Esophagus mucosa (tissue), 1 donor: ENCODE measurements around the gene TMEM19. TPM values are rescaled to one million over a fixed set of nuclear protein-coding genes. Genes with fewer than 3 reads are reported as not detected.
A peak's percentile ranks its signal among the peaks of the same experiment; 100 is the strongest.

Experiments used
- ATAC-seq: fragments of 200-7000 bp; cut with Tn5 transposase; one replicate; pipeline ENCODE4 v1.9.1; 2020
- total RNA-seq: library from RNA; stranded (reverse); gene quantifications from one replicate; pipeline ENCODE4 v1.2.4, GENCODE V29; 2023
- donor health status: DM: yes; HTN: yes; CAD: no.

The TMEM19 gene
- total RNA-seq, 1 donor from 2014 or later = 51.2 TPM

DNA sequence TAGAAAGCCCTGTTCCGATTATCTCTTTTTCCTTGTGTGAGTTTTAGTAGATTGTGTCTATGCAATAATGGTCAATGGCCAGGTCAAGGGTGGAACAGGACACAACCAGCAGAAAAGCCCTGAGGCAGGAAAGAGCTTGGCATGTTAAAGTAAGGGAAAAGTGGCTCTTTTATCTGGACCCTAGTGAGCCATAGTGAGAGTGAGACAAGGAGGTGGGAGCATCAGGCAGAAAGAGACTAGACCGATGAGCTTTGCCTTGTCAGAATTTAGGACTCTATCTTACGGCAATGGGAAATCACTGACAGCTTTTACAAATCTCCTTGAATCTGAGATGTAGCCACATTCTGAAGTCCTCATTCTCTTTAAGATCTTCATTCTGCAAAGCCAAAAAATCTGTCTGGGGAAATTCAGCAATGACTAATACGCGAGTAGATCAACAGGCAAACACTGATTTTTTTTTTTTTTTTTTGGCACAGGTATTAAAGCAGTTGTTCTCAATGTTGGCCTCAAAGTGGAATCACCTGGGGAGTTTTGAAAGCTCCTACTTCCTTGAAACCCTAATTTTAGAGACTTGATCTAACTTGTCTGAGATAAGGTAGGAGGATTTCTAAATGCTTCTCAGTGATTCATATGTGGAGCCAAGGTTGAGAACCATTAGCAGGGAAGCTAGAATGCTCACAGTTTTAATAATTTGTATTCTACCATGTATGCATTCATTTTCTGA lies 33.9 kb downstream of the TMEM19 start:
- ATAC-seq = peak; percentile 96

DNA sequence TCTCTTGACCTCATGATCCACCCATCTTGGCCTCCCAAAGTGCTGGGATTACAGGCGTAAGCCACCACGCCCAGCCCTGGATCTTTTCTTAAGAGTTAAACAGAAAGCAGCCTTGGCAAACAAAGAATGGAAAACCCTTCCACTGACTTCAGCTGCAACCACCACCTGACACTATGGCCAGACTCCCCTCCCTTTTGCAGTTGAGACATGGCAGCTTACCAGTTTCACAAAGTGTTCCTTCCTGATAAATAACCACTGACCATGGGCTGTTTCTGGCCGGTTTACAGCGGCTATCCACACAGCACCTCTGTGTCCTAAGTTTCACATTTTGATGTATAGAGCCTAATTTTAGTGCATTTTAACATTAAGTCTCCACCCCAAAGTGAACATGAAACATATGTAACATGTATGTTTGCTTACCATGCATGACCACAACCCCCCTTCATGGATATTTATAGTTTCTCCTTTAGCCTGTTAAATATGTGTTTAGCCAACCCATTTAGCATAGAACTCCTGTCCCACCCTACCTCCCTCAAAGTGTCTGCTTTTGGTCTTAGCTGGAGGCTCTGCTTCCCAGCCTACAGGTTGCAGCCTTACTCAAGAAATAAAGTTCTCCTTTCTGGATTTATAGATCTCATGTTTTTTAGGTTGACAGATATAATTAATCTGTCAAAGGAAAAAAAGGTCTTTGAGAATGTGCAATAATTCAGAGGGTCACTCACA lies 36.1 kb downstream of the TMEM19 start:
- no peak for ATAC-seq

DNA sequence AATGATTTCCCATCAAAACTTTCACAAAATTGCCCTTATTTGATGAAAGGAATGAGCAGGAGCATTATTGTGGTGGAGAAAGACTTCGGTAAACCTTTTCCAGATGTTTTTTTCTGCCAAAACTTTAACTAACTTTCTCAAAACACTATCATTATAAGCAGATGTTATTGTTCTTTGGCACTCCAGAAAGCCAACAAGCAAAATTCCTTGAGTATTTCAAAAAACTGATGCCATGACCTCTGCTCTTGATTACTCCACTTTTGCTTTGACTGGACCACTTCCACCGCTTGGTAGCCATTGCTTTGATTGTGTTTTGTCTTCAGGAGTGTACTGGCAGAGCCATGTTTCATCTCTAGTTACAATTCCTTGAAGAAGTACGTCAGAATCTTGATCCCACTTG lies 39.1 kb downstream of the TMEM19 start:
- no peak for ATAC-seq

DNA sequence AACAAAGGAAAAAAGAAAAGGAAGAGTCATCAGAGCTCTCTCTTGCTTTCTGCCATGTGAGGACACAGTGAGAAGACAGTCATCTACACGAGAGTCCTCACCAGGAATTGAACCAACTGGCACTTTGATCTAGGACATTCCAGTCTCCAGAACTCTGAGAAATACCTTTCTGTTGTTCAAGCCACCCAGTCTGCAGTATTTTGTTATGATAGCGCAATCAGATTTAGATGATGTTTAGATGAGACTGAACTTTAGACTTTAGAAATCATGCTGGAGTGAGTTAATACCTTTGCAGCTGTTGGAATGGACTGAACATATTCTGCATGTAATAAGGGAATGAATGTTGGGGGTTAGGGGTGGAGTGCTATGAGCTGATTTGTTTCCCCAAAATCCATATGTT lies 40.7 kb downstream of the TMEM19 start:
- no peak for ATAC-seq

DNA sequence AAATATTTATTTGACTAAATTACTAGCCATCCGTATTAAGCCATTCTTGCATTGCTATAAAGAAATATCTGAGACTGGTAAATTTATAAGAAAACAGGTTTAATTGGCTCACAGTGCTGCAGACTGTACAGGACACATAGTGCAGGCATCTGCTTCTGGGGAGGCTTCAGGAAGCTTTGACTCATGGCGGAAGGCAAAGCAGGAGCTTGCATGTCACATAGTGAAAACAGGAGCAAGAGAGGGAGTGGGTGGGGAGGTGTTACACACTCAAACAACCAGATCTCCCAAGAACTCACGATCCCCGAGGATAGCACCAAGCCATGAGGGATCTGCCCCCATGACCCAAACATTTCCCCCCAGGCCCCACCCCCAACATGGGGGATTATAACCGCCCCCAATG lies 42.1 kb downstream of the TMEM19 start:
- no peak for ATAC-seq

DNA sequence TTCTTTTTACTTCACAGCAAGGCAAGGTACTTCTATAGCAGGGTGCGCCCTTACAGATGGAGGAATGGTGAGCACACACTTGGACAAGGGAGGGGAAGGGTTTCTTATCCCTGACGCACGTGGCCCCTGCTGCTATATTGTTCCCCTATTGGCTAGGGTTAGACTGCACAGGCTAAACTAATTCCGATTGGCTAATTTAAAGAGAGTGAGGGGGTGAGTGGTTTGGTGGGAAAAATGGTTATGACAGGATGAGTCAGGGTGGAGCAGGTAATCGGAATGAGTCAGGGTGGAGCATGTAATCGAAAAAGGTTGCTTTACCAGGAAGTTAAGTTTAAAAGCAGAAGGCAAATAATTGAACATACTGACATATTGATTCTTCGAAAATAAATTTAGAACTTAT lies 45.1 kb downstream of the TMEM19 start:
- no peak for ATAC-seq

DNA sequence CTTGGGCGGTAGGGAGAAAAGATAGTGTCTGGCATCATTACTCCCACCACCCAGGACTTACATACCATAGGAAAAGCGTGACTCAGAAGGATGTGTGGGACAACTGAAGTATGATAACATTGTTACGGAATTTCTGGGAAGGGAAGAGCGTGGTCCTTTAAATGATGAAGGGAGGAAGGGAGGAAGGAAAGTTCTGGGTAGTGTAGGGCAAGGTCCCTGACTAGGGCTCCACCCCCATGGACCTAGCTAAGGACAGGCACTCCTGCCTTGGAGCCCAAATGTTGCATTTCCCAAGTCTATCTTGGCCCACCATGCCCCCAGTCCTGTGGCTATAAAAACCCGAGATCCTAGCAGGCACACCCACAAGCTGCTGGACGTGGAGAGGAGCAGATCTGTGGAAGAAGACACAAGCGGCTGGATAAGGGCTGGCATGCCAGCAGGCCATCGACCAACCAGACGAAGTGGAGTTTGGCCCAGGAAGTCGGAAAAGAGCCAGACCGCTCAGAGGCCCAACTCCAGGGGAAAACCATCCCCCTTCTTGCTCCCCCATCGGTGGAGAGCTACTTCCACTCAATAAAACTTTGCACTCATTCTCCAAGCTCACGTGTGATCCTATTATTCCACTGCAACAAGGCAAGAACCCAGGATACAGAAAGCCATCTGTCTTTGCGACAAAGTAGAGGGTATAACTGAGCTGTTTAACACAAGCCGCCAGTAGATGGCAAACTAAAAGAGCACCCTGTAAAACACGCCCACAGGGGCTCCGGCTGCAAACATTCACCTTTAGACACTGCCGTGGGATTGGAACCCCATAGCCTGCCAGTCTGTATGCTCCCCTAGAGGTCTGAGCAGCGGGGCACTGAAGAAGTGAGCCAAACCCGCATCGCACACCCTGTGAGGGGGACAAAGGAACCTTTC lies 45.8 kb downstream of the TMEM19 start:
- no peak for ATAC-seq

DNA sequence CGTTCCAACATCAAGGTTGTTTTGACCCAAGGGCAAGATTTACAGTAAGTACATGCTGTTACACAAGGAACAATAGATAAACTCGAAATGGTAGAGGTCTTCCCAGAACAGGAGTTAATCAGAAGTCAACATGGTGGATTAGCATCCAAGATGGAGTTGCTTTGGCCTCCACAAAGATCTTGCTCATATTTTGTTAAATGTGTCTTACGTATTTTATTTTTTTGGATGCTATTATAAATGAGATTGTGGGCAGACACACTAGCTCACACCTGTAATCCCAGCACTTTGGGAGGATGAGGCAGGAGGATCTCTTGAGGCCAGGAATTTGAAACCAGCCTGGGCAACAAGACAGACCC lies 46.5 kb downstream of the TMEM19 start:
- ATAC-seq = no peak

DNA sequence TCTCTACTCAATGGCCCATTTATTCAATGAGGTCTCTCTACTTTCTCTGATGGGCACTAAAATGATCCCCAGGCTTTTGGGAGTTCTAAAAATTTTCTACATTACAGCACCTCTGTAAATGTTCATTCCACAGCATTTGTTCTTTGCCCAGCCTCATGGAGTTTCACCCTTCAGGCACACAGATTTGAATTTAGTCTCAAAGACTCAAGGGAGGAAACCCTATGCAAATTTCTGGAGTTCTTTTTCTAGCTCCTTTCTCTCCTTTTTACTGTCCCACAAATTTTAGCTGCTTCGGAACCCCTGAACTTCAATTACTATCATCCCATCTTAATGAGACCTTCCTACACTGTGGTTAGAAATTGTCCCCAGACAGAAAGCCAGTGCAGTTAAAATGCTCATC lies 51.3 kb downstream of the TMEM19 start:
- no peak for ATAC-seq

DNA sequence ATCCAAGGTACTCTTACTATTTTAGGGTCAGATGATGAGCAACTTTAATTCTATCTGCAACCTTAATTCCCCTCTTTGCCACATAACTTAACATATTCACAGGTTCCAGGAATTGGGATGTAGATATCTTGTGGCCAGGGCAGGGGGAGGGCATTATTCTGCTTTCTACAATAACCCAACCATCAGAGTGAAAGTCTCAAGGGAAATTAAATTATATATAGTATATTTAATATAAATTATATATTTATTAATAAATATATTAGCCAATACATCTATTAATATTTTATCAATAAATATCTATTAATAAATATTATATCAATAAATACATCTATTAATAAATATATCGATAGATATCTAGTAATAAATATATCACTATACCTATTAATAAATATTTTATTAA lies 57.1 kb downstream of the TMEM19 start:
- ATAC-seq = no peak

DNA sequence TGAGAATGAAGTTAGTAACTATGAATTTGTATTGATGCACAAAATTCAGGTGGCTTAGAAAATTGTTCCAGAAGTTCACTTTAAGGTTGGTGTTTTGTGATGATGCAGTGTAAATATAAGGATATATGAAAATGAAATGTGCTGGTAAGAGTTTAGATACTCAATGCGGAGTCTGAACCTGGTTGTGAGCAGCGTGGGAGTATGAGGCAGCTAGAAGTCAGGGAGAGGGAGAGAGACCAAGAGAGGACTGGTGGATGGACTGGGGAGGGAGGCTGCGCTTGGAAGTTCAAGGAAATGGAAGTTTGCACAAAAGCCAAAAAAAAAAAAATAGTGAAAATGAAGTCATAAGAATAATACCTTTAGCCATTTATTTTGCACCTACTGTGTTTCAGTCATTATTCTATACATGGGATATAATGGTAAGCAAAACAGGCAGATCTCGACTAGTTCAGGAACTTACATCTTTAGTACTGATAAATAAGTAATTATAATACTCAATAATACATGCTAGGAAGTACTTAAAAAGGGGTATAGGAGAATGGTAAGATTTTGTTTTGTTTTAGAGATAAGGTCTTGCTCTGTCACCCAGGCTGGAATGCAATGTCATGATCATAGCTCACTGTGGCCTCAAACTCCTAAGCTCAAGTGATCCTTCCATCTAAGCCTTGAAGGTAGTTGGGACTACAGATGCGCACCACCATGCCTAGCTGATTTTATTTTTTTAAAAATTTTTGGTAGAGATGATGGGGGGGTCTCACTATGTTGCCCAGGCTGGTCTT lies 58.8 kb downstream of the TMEM19 start:
- no peak for ATAC-seq

DNA sequence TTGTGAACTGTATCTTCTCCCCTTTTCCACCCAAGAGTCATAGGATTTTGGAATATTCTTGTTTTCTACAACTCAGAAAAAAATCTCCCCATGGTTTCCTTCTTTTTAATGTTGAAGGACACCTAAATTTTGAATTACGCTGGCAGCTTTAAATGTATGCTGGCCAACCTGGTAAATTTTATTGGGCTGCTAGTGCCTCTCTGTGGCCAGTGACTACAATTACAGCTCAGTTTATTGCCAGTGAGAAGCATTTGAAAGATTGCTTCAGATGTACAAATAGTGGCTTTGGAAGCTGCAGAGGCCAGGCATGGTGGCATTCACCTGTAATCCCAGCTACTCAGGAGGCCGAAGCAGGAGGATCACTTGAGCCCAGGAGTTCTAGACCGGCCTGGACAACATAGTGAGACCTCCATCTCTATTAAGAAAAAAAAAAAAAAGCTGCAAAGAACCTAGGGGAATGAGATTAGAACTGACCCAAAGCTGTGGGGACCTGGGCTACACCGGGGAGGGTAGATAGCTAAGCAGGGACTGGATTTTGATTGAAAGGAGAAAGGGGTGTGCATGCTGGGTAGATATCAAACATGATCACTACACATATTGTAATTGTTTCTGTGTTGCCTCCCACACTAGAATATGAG lies 61.2 kb downstream of the TMEM19 start:
- peak; percentile 94 for ATAC-seq

DNA sequence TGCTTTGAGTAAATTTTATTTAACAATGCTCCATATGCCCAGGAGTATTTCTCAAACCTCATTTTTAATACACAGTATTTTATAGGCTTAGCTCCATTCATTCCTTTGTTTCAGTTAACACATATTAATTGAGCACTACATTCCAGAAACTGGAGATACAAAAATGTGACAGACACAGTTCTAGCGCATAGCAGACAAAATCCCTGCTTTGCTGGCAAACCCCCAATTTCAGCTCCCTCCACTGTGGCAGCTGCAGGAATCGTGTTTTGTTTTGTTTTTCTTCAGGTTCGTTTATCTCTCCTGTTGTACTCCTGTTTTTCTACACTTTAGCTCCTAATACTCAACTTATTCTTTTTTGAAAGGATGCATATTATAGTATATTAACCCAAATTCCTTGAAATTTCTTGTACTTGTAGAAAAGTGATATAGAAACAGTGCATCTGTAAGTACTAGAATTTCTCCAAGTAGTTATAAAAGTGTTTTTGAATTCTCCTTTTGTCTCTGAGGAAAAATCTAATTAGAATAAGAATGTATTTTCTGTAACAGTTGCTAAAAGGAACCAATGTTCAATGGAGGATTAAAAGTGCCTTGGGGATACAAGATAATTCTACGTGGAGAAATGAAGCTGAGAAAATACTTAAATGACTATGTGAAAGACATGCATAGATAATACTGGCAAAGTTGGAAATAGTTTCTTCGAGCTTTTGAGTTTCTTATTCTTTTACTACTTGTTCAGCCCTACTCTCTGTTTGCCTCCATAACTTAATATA lies 62.4 kb downstream of the TMEM19 start:
- no peak for ATAC-seq

DNA sequence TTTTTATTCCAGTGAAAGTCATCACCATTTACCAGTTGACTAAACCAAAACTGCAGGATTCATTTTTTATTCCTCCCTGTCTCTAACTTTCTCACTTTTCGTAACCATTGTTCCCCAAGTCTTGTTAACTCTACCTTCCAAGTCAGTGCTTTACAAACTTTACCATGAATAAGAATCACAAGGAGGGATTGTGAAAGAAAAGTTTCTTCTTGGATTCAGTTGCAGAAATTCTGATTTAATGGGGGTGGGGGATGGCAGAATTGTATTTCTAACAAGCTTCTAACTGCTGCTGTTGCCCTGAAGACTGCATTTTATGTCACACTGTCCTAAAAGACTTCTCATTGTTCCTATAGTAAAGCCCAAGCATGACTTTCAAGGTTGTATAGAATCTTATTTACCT lies 63.8 kb downstream of the TMEM19 start:
- no peak for ATAC-seq

DNA sequence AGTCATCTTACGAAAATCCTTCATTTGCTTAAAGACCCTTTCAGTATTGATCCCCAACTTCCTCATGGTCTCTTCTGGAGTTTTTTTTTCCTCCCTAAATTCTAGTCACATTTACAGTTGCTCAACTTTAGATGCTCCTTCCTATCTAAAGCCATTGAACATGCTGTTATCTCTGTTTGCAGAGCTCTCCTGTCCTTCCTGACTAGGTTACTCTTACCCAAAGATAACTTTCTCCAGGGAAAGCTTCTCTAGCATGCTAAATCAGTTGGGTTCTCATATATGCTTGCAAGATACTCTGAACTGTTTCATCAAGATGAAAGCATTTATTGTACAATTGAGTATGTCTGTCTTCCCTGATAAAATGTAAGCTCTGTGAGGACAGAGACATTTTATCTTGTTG lies 67.0 kb downstream of the TMEM19 start:
- ATAC-seq = no peak

Other genes starting within 250 kb of the TMEM19 start
- not detected for gene LGR5, start 246.3 kb upstream of the TMEM19 start, total RNA-seq
- 29.0 TPM for gene ZFC3H1, start 22.2 kb upstream of the TMEM19 start, total RNA-seq
- 4.8 TPM for gene THAP2, start 21.8 kb upstream of the TMEM19 start, total RNA-seq
- 60.7 TPM for gene RAB21, start 68.8 kb downstream of the TMEM19 start, total RNA-seq
- 17.7 TPM for gene TBC1D15, start 153.7 kb downstream of the TMEM19 start, total RNA-seq